Right lobe of liver (tissue), 4 donors: ENCODE data around the gene GID8.

Experiments
- POLR2A ChIP-seq: fragments of 450-650 bp; IDR thresholded peaks from one replicate; pipeline ENCODE4 v1.6.1; 2017; ENCODE audit warnings: antibody characterized with exemption, mild to moderate bottlenecking
- TF ChIP-seq, protein P1 (sequence below), 4 donors: fragments of 200-600 bp in 3 of 4; fragments of 450-650 bp in 1 of 4; IDR thresholded peaks; one replicate each; pipeline versions ENCODE4 v1.5.1 to v1.8.0; 2016 to 2022; ENCODE audit warnings: antibody characterized with exemption in 4 of 4, mild to moderate bottlenecking in 2 of 4
- donor health status: DM: no; HTN: no; CAD: no.
- donor health status: DM: no; HTN: no; CAD: no.
- donor health status: DM: no; HTN: yes; CAD: no.

DNA sequence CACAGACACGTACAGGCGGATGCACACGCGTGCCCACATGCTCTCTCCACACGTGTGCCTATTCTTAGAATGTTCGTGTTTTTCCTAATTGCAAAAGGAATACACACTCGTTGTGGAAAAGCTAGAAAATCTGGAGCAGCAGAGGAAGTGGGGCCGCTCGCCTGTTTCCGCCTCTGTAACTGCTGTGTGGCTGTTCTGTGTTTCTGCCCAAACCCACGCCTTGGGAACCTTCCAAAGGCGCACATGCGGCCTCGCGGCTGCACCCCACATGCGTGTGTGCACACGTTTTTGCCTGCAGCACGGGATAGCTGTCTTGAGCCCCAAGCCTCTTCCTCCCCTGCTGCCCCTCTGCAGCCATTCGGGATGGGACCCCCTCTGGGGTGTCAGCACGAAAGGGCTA lies 26.8 kb downstream of the GID8 start:
- no peak for TF ChIP-seq POLR2A
- TF ChIP-seq, protein P1, sequence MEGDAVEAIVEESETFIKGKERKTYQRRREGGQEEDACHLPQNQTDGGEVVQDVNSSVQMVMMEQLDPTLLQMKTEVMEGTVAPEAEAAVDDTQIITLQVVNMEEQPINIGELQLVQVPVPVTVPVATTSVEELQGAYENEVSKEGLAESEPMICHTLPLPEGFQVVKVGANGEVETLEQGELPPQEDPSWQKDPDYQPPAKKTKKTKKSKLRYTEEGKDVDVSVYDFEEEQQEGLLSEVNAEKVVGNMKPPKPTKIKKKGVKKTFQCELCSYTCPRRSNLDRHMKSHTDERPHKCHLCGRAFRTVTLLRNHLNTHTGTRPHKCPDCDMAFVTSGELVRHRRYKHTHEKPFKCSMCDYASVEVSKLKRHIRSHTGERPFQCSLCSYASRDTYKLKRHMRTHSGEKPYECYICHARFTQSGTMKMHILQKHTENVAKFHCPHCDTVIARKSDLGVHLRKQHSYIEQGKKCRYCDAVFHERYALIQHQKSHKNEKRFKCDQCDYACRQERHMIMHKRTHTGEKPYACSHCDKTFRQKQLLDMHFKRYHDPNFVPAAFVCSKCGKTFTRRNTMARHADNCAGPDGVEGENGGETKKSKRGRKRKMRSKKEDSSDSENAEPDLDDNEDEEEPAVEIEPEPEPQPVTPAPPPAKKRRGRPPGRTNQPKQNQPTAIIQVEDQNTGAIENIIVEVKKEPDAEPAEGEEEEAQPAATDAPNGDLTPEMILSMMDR (IDR thresholded peaks at IDR 0.05): no peak
